ENCODE measurements around the gene STRN4. TPM values are rescaled to one million over a fixed set of nuclear protein-coding genes. Genes with fewer than 3 reads are reported as not detected.

Gene STRN4
- total and polyA plus RNA-seq, 9 of the 15 experiments (the other 6 are each of a cell fraction or from before 2014, with no cell fraction given) = 0.62 to 83.7 (median 36.9) TPM

DNA sequence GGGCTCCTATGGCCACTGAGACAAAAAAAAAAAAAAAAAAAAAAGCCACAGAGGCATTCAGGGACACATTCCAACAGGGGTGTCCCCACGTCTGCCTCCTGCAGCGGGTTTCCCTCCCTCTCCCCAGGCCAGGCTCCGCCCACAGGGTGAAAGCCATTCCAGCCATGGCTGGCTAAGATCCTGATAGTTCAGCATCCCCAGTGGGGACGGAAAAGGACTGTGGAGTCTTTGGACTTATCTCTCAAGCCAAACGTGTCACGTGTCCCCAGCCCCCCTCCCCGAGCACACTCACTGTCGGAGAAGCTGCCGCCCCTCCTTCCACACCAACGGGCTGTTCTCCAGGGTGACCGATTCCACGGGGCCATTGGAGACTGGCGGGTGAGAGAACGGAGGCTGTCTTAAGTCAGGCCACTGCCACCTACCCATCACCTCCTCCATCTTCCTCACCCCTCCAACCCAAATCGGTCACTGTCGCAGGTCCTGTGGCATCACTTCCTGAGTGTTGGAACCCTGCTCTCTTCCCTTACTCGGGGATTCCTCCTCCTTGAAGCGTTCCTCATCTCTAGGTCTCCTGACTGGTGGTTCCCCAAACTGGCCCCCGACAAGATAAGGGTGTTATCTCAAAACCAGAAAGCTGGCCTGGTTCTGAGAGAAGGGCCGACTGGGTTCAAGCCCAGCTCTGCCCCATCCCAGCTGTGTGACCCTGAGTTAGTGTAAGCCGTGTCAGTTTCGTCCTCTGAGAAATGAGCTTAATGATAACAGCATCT, 9.5 kb downstream of the STRN4 start (continued):
- TF ChIP-seq, protein P1, sequence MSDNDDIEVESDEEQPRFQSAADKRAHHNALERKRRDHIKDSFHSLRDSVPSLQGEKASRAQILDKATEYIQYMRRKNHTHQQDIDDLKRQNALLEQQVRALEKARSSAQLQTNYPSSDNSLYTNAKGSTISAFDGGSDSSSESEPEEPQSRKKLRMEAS (CRISPR knock-in tag; IDR thresholded peaks at IDR 0.05) = peak; percentile 36; the same call in 1 of the 2 replicates
- TF ChIP-seq ZNF174 (CRISPR knock-in tag; IDR thresholded peaks at IDR 0.05) = no peak
- TF ChIP-seq ELF4 (CRISPR knock-in tag; IDR thresholded peaks at IDR 0.05) = 0 out of 2 replicates have a peak, but pooled peaks have one; percentile 16
- TF ChIP-seq, protein P2, sequence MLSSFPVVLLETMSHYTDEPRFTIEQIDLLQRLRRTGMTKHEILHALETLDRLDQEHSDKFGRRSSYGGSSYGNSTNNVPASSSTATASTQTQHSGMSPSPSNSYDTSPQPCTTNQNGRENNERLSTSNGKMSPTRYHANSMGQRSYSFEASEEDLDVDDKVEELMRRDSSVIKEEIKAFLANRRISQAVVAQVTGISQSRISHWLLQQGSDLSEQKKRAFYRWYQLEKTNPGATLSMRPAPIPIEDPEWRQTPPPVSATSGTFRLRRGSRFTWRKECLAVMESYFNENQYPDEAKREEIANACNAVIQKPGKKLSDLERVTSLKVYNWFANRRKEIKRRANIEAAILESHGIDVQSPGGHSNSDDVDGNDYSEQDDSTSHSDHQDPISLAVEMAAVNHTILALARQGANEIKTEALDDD (IDR thresholded peaks at IDR 0.05) = no peak
- peak; percentile 56 for TF ChIP-seq PKNOX1 (IDR thresholded peaks at IDR 0.05)
- TF ChIP-seq ARID2 (IDR thresholded peaks at IDR 0.05) = no peak
- TF ChIP-seq NFXL1 (CRISPR knock-in tag; IDR thresholded peaks at IDR 0.05) = no peak
- peak; percentile 32; the same call in 1 of the 2 replicates for TF ChIP-seq SMAD4 (CRISPR knock-in tag; conservative IDR thresholded peaks at IDR 0.05)
- no peak for TF ChIP-seq EHMT2 (IDR thresholded peaks at IDR 0.05)
- no peak for TF ChIP-seq SNIP1 (IDR thresholded peaks at IDR 0.05; ENCODE audit: low read depth)
- peak; percentile 33; the same call in 1 of the 2 replicates for TF ChIP-seq SMARCA4 (IDR thresholded peaks at IDR 0.05)
- no peak for TF ChIP-seq ZNF311 (CRISPR knock-in tag; IDR thresholded peaks at IDR 0.05)
- TF ChIP-seq MITF (IDR thresholded peaks at IDR 0.05) = peak; percentile 42; the same call in 1 of the 2 replicates
- TF ChIP-seq SIN3A (IDR thresholded peaks at IDR 0.05; ENCODE audit: borderline replicate concordance in 2 of 2, control insufficient read depth in 1 of 2, low read depth in 2 of 2, low read length in 2 of 2) = 0 out of 4 replicates have a peak, but pooled peaks of 1 of the 2 experiments have one; percentile 18
- TF ChIP-seq NFE2 (IDR thresholded peaks at IDR 0.05; ENCODE audit: low read depth) = no peak
- TF ChIP-seq CREB5 (CRISPR knock-in tag; IDR thresholded peaks at IDR 0.05) = no peak
- no peak for TF ChIP-seq GABPB2 (CRISPR knock-in tag; conservative IDR thresholded peaks at IDR 0.05)
- peak; percentile 41; the same call in 1 of the 2 replicates for TF ChIP-seq ESRRA (IDR thresholded peaks at IDR 0.05; ENCODE audit: borderline replicate concordance, low read depth)
- peak; percentile 9; the same call in 1 of the 2 replicates for TF ChIP-seq SOX6 (IDR thresholded peaks at IDR 0.05)
- peak; percentile 24; the same call in 1 of the 2 replicates for TF ChIP-seq POLR2A (conservative IDR thresholded peaks at IDR 0.05)
- TF ChIP-seq STAT5A (IDR thresholded peaks at IDR 0.05; ENCODE audit: borderline replicate concordance, low read length) = peak; percentile 35; the same call in 1 of the 2 replicates
- no peak for TF ChIP-seq PPARD (CRISPR knock-in tag; IDR thresholded peaks at IDR 0.05)
